ENCODE data around the gene CARMIL3.
"Not testable (repeated sequence)": the region's sequence is repeated elsewhere in the genome, so short reads cannot be mapped to it uniquely, and the experiment has no call there.

CARMIL3 gene

DNA sequence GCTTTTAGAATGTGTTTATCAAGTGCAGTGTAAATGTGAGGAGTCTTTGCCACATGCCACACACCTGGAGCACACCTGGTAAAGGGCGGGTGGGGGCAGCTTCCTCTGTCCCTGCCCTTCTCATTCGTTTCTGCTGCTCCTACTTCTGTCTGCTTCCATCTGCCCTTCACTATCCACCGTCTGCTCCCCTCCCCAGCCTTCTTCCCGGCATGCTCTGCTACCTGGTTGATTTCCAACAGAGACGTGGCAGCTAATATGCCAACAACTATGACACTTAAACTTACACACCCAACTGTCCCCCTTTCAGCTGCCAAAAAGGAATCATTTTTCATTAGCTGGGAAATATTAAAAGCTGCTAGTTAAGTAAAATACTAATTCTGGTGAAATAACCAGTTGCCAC is 9.1 kb upstream of the CARMIL3 start:
- DNase-seq: no peak

DNA sequence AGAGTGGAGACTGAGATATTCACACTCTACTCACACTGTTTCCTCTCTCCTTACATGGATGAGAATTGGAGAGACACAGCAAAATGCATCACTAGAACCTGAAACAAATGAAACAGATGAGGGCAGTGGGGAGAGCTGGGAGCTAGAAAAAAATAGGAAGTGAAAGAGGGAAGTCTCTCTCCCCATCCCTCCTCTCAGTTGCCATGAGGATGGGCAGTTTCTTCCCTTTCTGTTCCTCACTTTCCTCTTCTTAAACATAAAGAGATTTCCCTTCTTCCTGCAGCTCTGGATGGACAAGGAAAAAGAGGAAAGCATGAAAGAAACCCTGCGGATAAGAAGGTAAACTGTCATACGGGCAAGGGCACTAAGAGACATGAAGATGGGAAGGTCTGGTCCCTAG is 2.8 kb upstream of the CARMIL3 start:
- DNase-seq: not testable (repeated sequence)

DNA sequence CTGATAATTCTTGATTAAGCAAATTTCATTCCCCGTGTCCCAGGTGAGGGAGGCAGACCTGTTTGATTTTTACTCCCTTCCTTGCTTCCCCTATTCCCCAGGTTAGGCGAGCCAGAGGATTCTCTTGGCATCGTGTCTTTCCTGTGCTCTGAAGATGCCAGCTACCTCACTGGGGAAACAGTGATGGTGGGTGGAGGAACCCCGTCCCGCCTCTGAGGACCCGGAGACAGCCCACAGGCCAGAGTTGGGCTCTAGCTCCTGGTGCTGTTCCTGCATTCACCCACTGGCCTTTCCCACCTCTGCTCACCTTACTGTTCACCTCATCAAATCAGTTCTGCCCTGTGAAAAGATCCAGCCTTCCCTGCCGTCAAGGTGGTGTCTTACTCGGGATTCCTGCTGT is 1.1 kb upstream of the CARMIL3 start:
- DNase-seq: not testable (repeated sequence)

DNA sequence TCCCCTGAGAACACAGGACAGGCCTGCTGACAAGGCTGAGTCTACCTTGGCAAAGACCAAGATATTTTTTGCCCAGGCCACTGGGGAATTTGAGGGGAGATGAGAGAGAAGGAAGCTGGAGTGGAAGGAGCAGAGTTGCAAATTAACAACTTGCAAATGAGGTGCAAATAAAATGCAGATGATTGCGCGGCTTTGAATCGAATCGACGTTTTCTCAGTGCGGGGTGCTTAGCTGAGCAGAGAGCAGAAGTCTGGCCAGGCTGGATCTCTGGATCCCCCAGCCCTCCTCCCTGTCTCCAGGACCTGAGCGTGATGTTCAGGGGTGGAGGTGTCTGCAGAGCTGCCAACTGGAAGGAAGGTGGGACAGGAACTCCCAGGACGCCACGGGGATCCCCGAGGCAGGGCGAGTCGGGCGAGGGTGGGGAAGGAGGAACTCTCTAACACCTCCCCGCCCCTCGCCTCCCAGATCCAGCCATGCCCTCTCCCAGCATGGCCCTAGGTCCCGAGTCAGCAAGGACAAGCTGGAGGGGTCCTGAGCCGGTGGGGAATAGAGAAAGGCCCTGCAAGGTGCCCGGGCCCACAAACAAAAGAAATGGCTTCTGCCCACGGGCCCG is 527 bp upstream of the CARMIL3 start:
- no peak for DNase-seq

DNA sequence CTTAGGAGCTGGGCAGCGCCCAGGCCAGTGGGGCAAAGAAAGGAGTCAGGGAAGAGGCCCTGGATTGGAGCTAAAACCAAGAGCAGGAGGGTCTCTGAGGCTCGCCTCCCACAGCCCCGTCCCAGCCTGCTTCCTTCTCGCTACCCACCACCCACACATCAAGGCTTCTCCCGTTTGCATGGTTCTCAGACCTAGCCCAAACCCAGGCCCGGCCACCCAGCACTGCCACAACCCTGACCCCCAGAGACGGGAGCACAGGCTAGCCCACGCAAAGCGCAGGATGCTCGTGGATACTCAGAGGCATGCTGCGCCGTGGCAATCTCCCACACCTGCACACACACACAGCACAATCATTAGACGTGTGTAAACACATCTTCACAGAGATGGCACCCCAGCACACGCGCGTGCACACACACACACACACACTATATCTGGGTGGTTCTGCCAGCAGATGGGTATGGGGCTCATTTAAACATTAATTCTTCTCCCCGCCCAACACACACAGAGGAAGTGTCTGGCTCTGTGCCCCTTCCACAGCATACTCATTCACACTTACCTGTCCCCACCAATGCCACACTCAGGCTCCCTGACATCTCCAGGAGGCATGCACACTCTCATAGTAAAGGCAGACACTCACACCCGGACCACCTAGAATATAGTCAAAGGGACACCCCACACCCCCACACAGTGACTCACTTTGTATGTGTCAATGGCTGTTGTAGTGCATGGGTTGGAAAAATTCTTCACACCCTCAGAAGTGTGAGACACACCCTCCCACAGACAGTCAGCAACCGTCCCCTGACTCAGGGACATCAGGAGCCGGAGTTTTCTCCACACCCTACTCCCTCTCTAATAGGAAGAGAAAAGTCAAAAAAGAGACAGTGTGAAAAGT is 1.1 kb downstream of the CARMIL3 start:
- no peak for DNase-seq

DNA sequence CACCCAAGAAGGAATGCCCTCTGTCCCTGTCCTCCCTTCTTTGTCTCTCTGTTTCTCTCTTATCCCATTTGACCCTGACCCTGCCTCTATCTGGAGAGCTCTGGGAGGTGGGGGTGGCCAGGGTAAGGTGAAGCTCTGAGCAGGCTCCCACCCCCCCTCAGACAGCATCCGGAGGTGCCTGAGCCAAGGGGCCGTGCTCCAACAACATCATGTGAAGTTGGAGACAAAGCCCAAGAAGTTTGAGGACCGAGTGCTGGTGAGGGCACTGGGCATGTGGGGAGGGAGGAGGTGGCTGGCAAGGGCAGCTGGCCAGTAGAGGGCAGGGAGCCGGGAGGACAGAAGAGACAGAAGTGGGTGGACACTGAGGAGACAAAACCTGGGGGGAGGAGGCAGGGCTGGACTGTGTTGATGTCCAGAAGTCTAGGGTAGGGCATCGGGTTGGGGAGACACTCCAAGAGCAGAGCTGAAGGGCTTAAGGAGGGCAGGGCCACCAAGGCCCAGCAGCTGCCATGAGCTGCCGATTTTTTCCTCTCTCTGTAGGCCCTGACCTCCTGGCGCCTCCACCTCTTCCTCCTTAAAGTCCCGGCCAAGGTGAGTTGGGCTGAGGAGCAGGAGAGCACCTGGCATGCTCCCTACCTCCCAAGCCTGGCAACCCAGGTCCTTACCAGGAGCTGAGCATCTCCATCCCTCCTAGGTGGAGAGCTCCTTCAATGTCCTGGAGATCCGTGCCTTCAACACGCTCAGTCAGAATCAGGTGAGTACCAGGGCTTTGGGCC is 1.9 kb downstream of the CARMIL3 start:
- DNase-seq: no peak

DNA sequence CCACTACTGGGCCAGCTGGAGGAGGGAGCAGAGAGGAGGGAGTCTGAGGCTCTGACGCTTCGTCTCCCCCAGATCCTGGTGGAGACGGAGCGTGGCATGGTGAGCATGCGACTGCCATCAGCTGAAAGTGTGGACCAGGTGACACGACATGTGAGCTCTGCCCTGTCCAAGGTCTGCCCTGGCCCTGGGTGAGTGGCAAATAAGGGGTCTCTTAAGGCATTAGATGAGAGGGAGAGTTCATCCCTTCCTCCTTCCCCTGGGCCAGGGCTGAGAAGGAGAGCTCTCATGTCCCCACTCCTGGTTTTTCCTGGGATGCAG is 2.5 kb downstream of the CARMIL3 start:
- no peak for DNase-seq

DNA sequence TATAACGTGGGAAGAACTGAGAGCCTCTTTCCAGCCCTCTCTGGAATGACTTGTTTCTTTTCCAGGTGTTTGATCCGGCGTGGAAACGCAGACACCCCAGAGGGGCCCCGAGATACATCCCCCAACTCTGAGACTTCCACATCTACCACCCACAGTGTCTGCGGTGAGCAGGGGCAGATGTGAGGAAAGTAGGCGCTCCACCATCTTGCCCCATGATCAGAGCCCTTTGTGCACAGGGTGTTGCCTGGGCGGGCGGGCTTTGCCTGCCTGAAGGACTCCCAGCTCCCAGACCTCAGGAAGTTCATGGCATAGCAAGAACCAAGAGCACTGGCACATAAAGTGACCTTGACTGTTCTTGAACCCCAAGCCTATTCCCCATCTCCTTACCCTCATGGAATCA is 2.8 kb downstream of the CARMIL3 start:
- DNase-seq: no peak

DNA sequence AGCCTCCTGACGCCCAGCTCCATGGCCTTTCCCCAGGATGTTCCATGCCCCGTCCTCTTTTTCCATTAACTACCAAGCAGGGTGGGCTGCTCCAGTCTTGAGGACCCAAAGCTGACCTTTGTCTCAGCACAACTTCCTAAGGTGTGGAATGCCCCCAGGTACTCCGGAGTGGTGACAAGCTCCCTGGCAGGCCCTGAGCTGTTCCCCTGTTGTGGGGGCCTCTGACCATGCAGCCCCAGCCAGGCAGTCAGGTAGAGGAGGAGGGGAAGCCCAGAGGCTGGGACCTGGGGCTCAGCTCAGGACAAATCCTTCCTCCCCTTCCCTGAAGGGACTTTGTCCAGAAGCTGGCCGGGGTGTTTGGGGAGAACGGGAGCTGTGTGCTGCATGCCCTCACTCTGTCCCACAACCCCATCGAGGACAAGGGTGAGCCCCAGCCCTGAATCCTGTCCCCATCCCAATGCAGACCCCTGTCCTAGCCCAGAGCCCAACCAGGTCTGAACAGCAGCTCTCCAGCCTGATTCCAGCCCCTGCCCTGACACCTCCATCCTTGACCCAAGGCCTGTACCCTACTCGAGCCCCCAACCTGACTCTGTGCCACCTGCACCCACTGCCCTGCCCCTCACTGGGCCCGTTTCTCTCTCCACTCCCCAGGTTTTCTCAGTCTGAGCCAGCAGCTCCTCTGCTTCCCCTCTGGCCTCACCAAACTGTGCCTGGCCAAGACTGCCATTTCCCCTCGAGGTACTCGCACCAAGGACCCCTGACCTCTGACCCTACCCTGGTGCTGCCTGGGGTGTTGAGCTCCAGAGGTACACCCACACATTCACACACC is 4.4 kb downstream of the CARMIL3 start:
- no peak for DNase-seq

DNA sequence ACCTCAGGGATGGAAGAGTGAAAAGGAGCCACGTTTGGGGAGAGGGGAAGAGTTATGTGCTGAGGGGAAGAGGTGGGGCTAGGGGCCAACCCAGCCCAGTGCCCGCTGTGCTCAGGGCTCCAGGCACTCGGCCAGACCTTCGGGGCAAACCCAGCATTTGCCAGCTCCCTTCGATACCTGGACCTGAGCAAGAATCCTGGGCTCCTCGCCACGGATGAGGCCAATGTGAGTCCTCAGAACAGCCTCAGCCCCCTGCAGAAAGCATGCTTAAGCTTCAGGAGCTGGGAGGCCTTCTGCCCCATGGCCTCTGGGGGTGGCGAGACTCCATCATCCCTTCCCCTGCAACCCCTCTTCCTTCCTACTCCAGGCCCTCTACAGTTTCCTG is 5.0 kb downstream of the CARMIL3 start:
- DNase-seq: no peak

DNA sequence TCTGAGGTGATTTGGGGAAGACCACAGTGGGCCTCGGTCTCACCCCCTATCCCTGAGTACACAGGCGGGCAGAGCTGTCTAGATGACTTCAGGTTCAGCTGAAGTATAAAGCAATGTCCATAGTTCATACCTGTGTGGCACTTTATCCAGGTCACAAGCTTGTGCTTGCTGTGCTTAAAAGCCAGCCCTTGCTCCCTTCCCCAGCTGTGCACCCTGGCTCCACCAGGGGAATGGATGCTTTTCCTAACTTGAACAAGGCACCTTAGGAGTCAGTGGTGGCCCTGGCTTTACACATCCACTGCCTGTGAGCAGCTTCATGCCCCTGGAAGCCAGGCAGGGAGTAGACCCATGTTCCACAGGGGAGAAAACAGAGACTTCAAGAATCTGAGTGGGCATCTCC is 5.5 kb downstream of the CARMIL3 start:
- DNase-seq: no peak

DNA sequence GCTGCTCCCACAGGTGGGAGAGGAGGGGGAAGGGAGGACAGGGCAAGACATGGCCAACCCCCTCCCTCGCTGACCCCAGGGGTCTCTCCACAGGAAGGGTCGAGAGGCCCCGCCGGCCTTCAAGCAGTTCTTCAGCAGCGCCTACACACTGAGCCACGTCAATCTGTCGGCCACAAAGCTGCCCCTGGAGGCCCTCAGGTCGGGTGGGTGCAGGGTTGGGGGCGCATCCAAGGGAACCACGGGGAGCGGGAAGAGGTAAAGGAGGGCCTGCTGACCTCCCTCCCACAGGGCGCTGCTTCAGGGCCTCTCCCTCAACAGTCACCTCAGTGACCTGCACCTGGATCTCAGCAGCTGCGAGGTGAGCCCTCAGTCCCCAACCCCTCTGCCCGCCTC is 6.1 kb downstream of the CARMIL3 start:
- DNase-seq: no peak

DNA sequence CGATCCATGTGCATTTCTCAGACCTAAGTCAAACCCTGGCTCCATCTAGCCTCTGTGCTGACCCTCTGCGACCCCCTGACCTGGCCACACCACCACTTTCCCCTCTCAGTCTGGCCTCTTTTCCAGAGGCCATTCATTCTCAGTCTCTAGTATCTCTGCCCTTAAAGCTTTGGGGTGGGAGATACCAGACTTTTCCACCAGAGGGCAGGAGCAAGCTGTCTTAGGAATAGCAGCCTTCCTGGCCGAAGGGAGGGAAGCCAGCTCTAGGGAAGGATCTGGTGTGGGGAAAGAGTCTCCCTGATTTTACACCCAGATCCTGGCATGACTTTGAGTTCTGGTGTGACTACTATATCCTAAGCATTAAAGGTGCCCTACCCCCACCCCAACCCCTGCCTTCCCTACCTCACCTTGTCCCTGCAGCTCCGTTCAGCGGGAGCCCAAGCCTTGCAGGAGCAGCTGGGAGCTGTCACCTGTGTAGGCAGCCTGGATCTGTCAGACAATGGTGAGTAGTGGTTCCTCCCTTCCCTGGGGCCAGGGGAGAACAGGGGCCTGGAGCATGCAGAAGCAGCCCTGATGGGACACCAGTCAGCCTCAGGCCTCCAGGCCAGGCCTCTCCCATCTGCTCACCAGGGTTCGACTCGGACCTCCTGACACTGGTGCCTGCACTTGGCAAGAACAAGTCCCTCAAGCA is 6.6 kb downstream of the CARMIL3 start:
- DNase-seq: no peak

DNA sequence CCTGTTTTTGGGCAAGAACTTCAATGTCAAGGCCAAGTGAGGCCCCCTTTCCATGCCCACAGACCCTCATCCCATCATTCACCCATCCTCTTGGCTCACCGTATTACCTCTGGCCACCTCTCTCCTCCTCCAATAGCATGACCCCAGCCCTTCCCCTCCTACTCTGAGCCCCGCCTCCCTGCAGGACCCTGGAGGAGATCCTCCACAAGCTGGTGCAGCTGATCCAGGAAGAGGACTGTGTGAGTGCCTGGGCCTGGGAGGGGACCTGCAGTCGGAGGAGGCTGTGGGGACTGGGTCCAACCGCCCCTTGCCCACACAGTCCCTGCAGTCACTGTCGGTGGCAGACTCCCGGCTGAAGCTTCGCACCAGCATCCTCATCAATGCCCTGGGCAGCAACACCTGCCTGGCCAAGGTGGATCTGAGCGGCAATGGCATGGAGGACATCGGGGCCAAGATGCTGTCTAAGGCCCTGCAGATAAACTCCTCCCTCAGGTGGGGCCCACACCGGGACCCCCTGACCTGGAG is 7.2 kb downstream of the CARMIL3 start:
- DNase-seq: no peak

DNA sequence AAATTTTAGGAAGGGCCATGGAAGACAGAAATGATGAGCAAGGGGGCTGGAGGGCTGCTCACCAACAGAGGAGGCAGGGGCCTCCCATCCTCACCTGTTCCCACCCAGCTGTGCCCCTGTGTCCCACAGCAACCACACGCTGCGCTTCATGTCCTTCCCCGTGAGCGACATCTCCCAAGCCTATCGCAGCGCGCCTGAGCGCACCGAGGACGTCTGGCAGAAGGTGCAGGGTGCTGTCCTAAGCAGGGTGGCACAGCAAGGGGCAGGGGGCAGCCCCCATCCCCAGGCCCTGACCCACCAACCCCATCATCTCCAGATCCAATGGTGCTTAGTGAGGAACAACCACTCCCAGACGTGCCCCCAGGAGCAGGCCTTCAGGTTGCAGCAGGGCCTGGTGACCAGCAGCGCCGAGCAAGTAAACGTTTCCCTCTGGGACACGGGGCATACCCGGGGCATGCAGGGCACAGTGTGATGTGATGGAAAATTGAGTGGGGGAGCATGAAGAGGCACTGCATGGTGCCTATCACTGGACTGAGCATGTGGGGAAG is 8.1 kb downstream of the CARMIL3 start:
- no peak for DNase-seq

DNA sequence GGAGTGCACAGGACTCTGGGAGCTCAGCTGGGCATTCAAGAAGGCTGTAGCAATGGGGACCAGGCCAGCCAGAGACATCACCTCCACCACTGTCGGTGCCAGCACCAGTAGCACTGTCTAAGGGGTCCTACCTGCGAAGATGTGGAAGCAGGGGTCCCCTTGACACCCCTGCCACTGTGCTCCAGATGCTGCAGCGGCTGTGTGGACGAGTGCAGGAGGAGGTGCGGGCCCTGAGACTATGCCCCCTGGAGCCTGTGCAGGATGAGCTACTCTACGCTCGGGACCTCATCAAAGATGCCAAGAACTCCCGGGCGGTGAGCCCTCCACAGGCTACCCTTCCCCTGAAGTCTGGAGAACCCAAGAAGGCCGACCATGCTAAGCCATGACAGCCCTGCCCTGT is 8.6 kb downstream of the CARMIL3 start:
- no peak for DNase-seq

DNA sequence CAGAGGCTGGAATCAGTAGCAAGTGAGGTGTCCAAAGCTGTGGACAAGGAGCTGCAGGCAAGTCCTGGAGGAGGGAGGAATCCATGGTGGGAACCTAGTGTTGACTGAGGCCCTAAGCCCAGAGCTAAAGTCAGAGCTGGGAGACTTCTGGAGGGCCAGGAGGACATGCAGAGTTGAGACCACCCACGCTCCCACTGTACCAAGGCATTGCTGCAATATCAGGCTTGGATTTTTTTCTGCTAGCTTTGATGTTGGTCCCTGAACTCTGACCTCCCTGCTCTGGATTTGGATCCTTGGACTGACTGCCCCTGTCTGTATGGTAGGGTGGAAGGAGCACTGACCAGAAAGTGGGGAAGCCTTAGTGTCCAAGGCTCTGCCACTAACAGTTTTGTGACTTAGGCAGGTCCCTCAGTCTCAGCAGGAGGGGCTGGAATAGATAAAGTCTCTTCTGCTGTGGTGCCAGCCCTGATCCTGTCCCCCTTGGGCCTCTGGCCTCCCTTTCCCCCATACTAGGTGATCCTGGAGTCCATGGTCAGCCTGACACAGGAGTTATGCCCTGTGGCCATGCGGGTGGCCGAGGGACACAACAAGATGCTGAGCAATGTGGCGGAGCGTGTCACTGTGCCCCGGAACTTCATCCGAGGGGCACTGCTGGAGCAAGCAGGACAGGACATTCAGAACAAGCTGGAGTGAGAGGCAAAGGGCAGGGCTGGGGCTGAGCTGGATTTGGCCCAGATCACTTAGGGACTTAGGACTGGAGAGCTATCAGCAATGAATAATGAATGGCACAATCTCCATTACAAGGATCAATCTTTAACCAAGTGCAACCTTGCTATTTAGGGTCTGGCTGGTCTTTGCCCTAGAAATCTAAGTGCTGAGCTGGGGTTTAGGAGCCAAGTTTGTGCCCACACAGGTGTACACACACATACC is 9.4 kb downstream of the CARMIL3 start:
- no peak for DNase-seq

DNA sequence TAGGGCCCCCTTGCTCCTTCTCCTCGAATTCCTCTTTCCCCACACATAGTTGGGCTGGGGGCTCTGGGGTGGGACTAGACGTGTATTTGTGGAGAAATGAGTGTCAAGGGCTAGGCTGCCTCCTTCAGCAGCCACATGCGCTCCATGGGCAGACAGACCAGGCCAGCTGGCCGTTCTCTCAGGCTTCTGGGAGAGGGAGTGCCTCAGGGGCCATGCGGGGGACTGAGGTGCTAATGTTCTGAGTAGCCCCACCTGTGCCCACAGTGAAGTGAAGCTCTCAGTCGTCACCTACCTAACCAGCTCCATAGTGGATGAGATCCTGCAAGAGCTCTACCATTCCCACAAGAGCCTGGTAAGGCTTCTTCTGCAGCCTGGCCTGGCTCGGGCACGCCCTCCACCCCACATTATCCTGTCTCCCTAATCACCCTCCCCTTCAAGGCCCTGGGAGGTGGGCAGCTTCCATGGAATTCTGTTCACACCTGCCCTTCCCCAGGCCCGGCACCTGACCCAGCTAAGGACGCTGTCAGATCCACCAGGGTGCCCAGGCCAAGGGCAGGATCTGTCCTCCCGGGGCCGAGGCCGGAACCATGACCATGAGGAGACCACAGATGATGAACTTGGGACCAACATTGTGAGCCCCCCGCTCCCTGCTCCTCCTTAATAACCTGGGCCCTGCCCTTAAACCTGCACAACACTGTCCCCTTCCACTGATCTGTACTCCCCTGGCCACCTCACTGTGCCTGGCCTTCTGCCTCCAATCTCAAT is 10.6 kb downstream of the CARMIL3 start:
- DNase-seq: no peak

DNA sequence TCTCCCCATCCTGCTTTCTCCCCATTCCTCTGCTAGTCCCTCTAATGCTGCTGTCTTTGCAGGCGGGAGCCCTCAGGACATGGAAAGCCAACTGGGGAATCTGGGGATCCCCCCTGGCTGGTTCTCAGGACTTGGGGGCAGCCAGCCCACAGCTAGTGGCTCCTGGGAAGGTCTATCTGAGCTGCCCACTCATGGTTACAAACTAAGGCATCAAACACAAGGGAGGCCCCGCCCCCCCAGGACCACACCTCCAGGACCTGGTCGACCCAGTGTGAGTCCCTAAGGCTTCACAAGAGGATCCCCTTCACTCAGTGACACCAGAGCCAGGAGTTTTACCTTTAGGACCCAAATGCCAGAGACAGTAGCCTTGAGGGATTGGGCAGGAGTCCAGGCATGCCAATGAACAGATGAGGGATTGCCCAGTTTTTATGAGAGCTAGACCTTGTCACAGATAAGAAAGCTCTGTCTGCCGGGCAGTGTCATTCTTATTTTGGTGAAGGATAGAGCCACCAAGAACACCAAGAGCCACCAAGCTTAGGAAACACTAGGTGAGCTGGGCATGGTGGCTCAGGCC is 11.5 kb downstream of the CARMIL3 start:
- DNase-seq: no peak
